ENCODE measurements around the gene EHMT1. TPM values are rescaled to one million over a fixed set of nuclear protein-coding genes. Genes with fewer than 3 reads are reported as not detected.

EHMT1 gene
- total RNA-seq, 1 experiment from 2014 or later: 112 TPM

- H3K9me3 ChIP-seq (ENCODE audit: control insufficient read depth, low read depth, low read length): no peaks in the 10 kb centered on the region
- H3T11ph ChIP-seq (ENCODE audit: low read length): no peak overlapping the region
- Mint-ChIP-seq H3K4me1 (no peaks in the 10 kb centered on the region), H3K36me3 (ENCODE audit: insufficient read depth in 1 of 3, low read depth in 3 of 3) (peaks cover 54 to 96% (median 84%) of the 10 kb centered on the region in 3 experiments; a peak in 6 of 7 replicates), H3K4me3 (no peak overlapping the region), H3K27ac (no peak overlapping the region), H3K9me3 (no peaks in the 10 kb centered on the region), H3K27me3 (ENCODE audit: low read depth) (no peaks in the 10 kb centered on the region; the same call in 1 of the 2 replicates)
- H2BK5ac ChIP-seq (ENCODE audit: insufficient read length, low read length): no peak overlapping the region
- no peak for DNase-seq
- H3K79me2 ChIP-seq (ENCODE audit: insufficient read depth, low read length): no peaks in the 10 kb centered on the region
- no peak overlapping the region for H3K27ac ChIP-seq (ENCODE audit: insufficient read length, low read depth, low read length)
- H3K18ac ChIP-seq (ENCODE audit: insufficient read length, low read depth, low read length): no peak overlapping the region
- H3K23ac ChIP-seq (ENCODE audit: insufficient read length, low read depth, low read length): no peak overlapping the region
- no peak overlapping the region for H4K8ac ChIP-seq (replicated peaks; ENCODE audit: insufficient read length, low read depth, low read length)
- no peak overlapping the region for H3K4ac ChIP-seq (ENCODE audit: low read depth, low read length)
- no peak overlapping the region for H3K56ac ChIP-seq (ENCODE audit: insufficient read length, low read depth, low read length)
- H3K9ac ChIP-seq (ENCODE audit: extremely low read depth, insufficient read length, low read length): no peak overlapping the region
- H4K91ac ChIP-seq (ENCODE audit: insufficient read length, low read depth, low read length): no peak overlapping the region
- no CpG with 5 or more reads among the region's 9 CpGs for WGBS (ENCODE audit: extremely low coverage, insufficient read length, low lambda C conversion rate)
- no peak overlapping the region for H2BK20ac ChIP-seq (ENCODE audit: low read depth, low read length, poor library complexity, severe bottlenecking)
- H3K27me3 ChIP-seq (ENCODE audit: insufficient read depth, low read length): no peaks in the 10 kb centered on the region
- no peak overlapping the region for H2BK12ac ChIP-seq (ENCODE audit: insufficient read length, low read depth, low read length)
- no peak for TF ChIP-seq CTCF (conservative IDR thresholded peaks at IDR 0.05)
- no peak overlapping the region for H2AFZ ChIP-seq (ENCODE audit: low read length)
- H4K5ac ChIP-seq (ENCODE audit: insufficient read length, low read depth, low read length): no peak overlapping the region
- peaks cover 2% of the 10 kb centered on the region for H4K20me1 ChIP-seq (ENCODE audit: control insufficient read depth, insufficient read depth, insufficient read length)
- H3K14ac ChIP-seq (ENCODE audit: insufficient read depth, low read length): no peak overlapping the region
- no peak overlapping the region for H2BK120ac ChIP-seq (ENCODE audit: low read depth, low read length, poor library complexity, severe bottlenecking)
- no peaks in the 10 kb centered on the region for H3K23me2 ChIP-seq (ENCODE audit: insufficient read length, low read depth, low read length, poor library complexity, severe bottlenecking)
- no peak overlapping the region for H2BK15ac ChIP-seq (ENCODE audit: low read depth, low read length)
- no peaks in the 10 kb centered on the region for H3K4me1 ChIP-seq (ENCODE audit: insufficient read depth, low read length)
- no peak overlapping the region for H2AK5ac ChIP-seq (ENCODE audit: insufficient read length, low read length)
- no peaks in the 10 kb centered on the region for H3K79me1 ChIP-seq (ENCODE audit: insufficient read depth, low read depth, low read length, poor library complexity, severe bottlenecking)
- no peak overlapping the region for H3K4me2 ChIP-seq (ENCODE audit: insufficient read depth, insufficient read length, low read length)
These were observed 176.4 kb downstream of the EHMT1 start for GRCh38 chr9:137795156-137795666.

Data from H9 (cell line).